Common myeloid progenitor, CD34-positive (primary cell): ENCODE measurements around the gene RND1.
A peak's percentile ranks its signal among the peaks of the same experiment; 100 is the strongest.
"Not testable (repeated sequence)": the region's sequence is repeated elsewhere in the genome, so short reads cannot be mapped to it uniquely, and the experiment has no call there.

ENCODE experiments used
- CTCF ChIA-PET: fragments of 350-600 bp; sonication (Branson Sonifier 250); formaldehyde crosslinking; loops from one replicate; lab custom pipeline; 2021; ENCODE audit warnings: antibody characterized with exemption; lab: Charles Lee
- POLR2A ChIA-PET: fragments of 350-600 bp; sonication (Branson Sonifier 250); formaldehyde crosslinking; loops from one replicate; lab custom pipeline; 2021; ENCODE audit warnings: antibody characterized with exemption; lab: Charles Lee
- DNase-seq, 3 donors: peaks; one replicate each; pipeline versions ENCODE4 v3.0.0 to v3.0.0-alpha.2; 2013
- H3K27ac ChIP-seq, 2 experiments: 1 replicate in 1 of 2; 2 replicates in 1 of 2; pipeline ENCODE4 v1.7.0; 2013; ENCODE audit warnings: inconsistent platforms in 2 of 2, low read length in 2 of 2, mild to moderate bottlenecking in 2 of 2, low read depth in 1 of 2, moderate library complexity in 1 of 2; ENCODE audit not compliant: severe bottlenecking in 2 of 2, insufficient read depth in 1 of 2, poor library complexity in 1 of 2
- H3K27me3 ChIP-seq, 5 experiments: replicated peaks in 2 of 5; 1 replicate in 3 of 5; 2 replicates in 2 of 5; pipeline versions ENCODE4 v1.6.1 to v1.7.0; 2013; ENCODE audit warnings: low read length in 4 of 5, mild to moderate bottlenecking in 2 of 5, moderate library complexity in 2 of 5, inconsistent platforms in 1 of 5; ENCODE audit not compliant: insufficient read depth in 5 of 5, control insufficient read depth in 4 of 5
- H3K36me3 ChIP-seq, 4 experiments: 1 replicate in 2 of 4; 2 replicates in 2 of 4; pipeline versions ENCODE4 v1.6.1 to v1.7.0; 2013; ENCODE audit warnings: low read length in 3 of 4, control low read depth in 1 of 4, mild to moderate bottlenecking in 1 of 4; ENCODE audit not compliant: control insufficient read depth in 4 of 4, insufficient read depth in 4 of 4
- H3K4me1 ChIP-seq, 4 experiments: 1 replicate in 3 of 4; 2 replicates in 1 of 4; pipeline versions ENCODE4 v1.6.1 to v1.7.1; 2013; ENCODE audit warnings: low read length in 3 of 4, mild to moderate bottlenecking in 3 of 4, control low read depth in 1 of 4, inconsistent platforms in 1 of 4, moderate library complexity in 1 of 4; ENCODE audit not compliant: control insufficient read depth in 4 of 4, insufficient read depth in 4 of 4; ENCODE audit errors: control extremely low read depth in 1 of 4
- H3K4me3 ChIP-seq, 7 experiments: 1 replicate in 4 of 7; 2 replicates in 3 of 7; pipeline versions ENCODE4 v1.5.1 to v1.7.0; 2013; ENCODE audit warnings: mild to moderate bottlenecking in 7 of 7, low read length in 6 of 7, moderate library complexity in 6 of 7, inconsistent platforms in 2 of 7, low read depth in 2 of 7, control low read depth in 1 of 7; ENCODE audit not compliant: insufficient read depth in 4 of 7, control insufficient read depth in 1 of 7; ENCODE audit errors: extremely low read depth in 1 of 7
- H3K9me3 ChIP-seq, 5 experiments: 1 replicate in 4 of 5; 2 replicates in 1 of 5; pipeline versions ENCODE4 v1.6.1 to v1.7.1; 2013; ENCODE audit warnings: low read length in 4 of 5, mild to moderate bottlenecking in 2 of 5, inconsistent platforms in 1 of 5, low read depth in 1 of 5, moderate library complexity in 1 of 5; ENCODE audit not compliant: control insufficient read depth in 4 of 5, insufficient read depth in 2 of 5; ENCODE audit errors: control extremely low read depth in 1 of 5
- WGBS: methylation state at CpG from one replicate; pipeline ENCODE4 v1.1.5; 2013; ENCODE audit not compliant: insufficient coverage; 5-methylcytosine and 5-hydroxymethylcytosine counted together

RND1 gene

GRCh38 chr12:48854932-48855331 lies 10.7 kb downstream of the RND1 start:
- WGBS: 99% methylated on average over 9 of the region's 10 CpGs
- CTCF ChIA-PET: interaction anchor here (1.5 to 17.5 kb wide), 10 partner anchors 11 to 123 kb away, joined by 3 to 189 read pairs (median 12); partner anchors contain the start of genes RND1 and WNT1
- POLR2A ChIA-PET: not testable (repeated sequence)

GRCh38 chr12:48854488-48854887 lies 11.2 kb downstream of the RND1 start:
- no peak for DNase-seq
- WGBS: 83% methylated on average over 1 of the region's 4 CpGs
- Histone ChIP-seq H3K36me3 (peaks cover 0 to 6% (median 0%) of the 10 kb centered on the region in 4 experiments), H3K9me3 (no peaks in the 10 kb centered on the region), H3K4me1 (peaks cover 8 to 24% (median 20%) of the 10 kb centered on the region in 4 experiments), H3K27ac (no peak overlapping the region), H3K4me3 (no peak overlapping the region), H3K27me3 (no peaks in the 10 kb centered on the region)
- ChIA-PET POLR2A (interaction anchor here (2.5 kb wide), 1 partner anchor 11 kb away, joined by 13 read pairs; the partner anchor contains the start of gene RND1), CTCF (interaction anchor here (1.8 to 17.5 kb wide), 14 partner anchors 11 to 140 kb away, joined by 5 to 189 read pairs (median 12); partner anchors contain the start of genes RND1 and WNT1)

More at GRCh38 chr12:48854932-48855331, 10.7 kb downstream of the RND1 start:
- not testable (repeated sequence) for H3K27me3 ChIP-seq, H3K4me3 ChIP-seq, H3K27ac ChIP-seq, H3K36me3 ChIP-seq, DNase-seq, H3K9me3 ChIP-seq
- H3K4me1 ChIP-seq: peaks cover 8 to 22% (median 18%) of the 10 kb centered on the region in 4 experiments

- ChIA-PET CTCF (interaction anchor here (0.7 to 17.5 kb wide), 43 partner anchors 12 to 148 kb away, joined by 3 to 189 read pairs (median 7); partner anchors contain the start of genes ARF3, FKBP11, RND1 and WNT1), POLR2A (interaction anchor here (2.5 kb wide), 1 partner anchor 13 kb away, joined by 13 read pairs; the partner anchor contains the start of gene RND1)
- 0% methylated on average over 7 of the region's 11 CpGs for WGBS
- no peaks in the 10 kb centered on the region for H3K9me3 ChIP-seq
- peak overlapping the region in 1 of 2 experiments; percentile 93 for H3K27ac ChIP-seq
- peaks cover 0 to 7% (median 2%) of the 10 kb centered on the region in 4 experiments for H3K36me3 ChIP-seq
- H3K4me1 ChIP-seq: peaks cover 8 to 24% (median 21%) of the 10 kb centered on the region in 4 experiments
- no peaks in the 10 kb centered on the region for H3K27me3 ChIP-seq
- peak; percentile 92 to 96 (median 93) for DNase-seq
- H3K4me3 ChIP-seq: peak overlapping the region; percentile 13 to 99 (median 95)
These were observed 12.7 kb downstream of the RND1 start for GRCh38 chr12:48852734-48853688.

GRCh38 chr12:48851883-48852733 lies 13.6 kb downstream of the RND1 start, which contains the start of gene DDX23:
DDX23 (minus strand) TSS chr12:48852163; CDS start chr12:48845782, 6,381 bp downstream.
- no peaks in the 10 kb centered on the region for H3K27me3 ChIP-seq
- POLR2A ChIA-PET: interaction anchor here (0.5 to 2.5 kb wide), 3 partner anchors 14 to 162 kb away, joined by 3 to 13 read pairs (median 3); partner anchors contain the start of gene RND1

GRCh38 chr12:48842021-48842420 lies 23.6 kb downstream of the RND1 start:
- H3K4me1 ChIP-seq, H3K27me3 ChIP-seq, DNase-seq, CTCF ChIA-PET, H3K4me3 ChIP-seq, POLR2A ChIA-PET, H3K27ac ChIP-seq, H3K9me3 ChIP-seq: not testable (repeated sequence)
- WGBS: no CpG with 5 or more reads among the region's 29 CpGs
- peaks cover 28 to 60% (median 40%) of the 10 kb centered on the region in 4 experiments for H3K36me3 ChIP-seq

More at GRCh38 chr12:48851883-48852733, 13.6 kb downstream of the RND1 start, which contains the start of gene DDX23:
- peak within 1 kb of the TSS; percentile 88 to 93 for H3K27ac ChIP-seq
- DNase-seq: peak; percentile 96 to 98 (median 97)
- H3K4me1 ChIP-seq: peaks cover 8 to 24% (median 21%) of the 10 kb centered on the region in 4 experiments
- peaks cover 0 to 7% (median 2%) of the 10 kb centered on the region in 4 experiments for H3K36me3 ChIP-seq
- no peaks in the 10 kb centered on the region for H3K9me3 ChIP-seq
- CTCF ChIA-PET: interaction anchor here (0.7 to 17.5 kb wide), 35 partner anchors 12 to 145 kb away, joined by 3 to 189 read pairs (median 7); partner anchors contain the start of genes FKBP11, RND1 and WNT1
- WGBS: 0% methylated on average over 42 of the region's 53 CpGs
- peak within 1 kb of the TSS; percentile 70 to 99 (median 95) for H3K4me3 ChIP-seq

GRCh38 chr12:48838048-48838447 lies 27.6 kb downstream of the RND1 start:
- ChIA-PET POLR2A (no interaction called here), CTCF (interaction anchor here (1.6 kb wide), 1 partner anchor 14 kb away, joined by 3 read pairs; the partner anchor contains the start of gene DDX23)
- no peak for DNase-seq
- Histone ChIP-seq H3K4me3 (no peak overlapping the region), H3K27ac (no peak overlapping the region), H3K36me3 (peaks cover 23 to 67% (median 53%) of the 10 kb centered on the region in 4 experiments), H3K9me3 (no peaks in the 10 kb centered on the region), H3K27me3 (no peaks in the 10 kb centered on the region), H3K4me1 (no peaks in the 10 kb centered on the region)
- 100% methylated on average over 4 of the region's 4 CpGs for WGBS
